DLD1 (cell line): ENCODE measurements around the gene PMIS2.

Experiments
- in situ Hi-C: cut with HindIII; loops from 2 replicates; pipeline ENCODE4 v1.10.0; 2017; ENCODE audit warnings: low sequenced_read_pairs

Gene PMIS2

GRCh38 chr19:35556025-35556590 is 29.9 kb upstream of the PMIS2 start:
- in situ Hi-C loops = no loop called here

GRCh38 chr19:35556846-35557538 is 29.0 kb upstream of the PMIS2 start:
- in situ Hi-C loops = no loop called here

GRCh38 chr19:35557539-35558399 is 28.2 kb upstream of the PMIS2 start:
- in situ Hi-C loops = no loop called here

- in situ Hi-C loops = no loop called here
Measured at GRCh38 chr19:35558400-35559280, 27.3 kb upstream of the PMIS2 start.

- in situ Hi-C loops = no loop called here
Measured at GRCh38 chr19:35559281-35559659, 26.7 kb upstream of the PMIS2 start.

GRCh38 chr19:35559781-35560180 is 26.2 kb upstream of the PMIS2 start:
- in situ Hi-C loops = no loop called here

GRCh38 chr19:35560271-35560670 is 25.7 kb upstream of the PMIS2 start:
- in situ Hi-C loops = no loop called here

GRCh38 chr19:35560677-35561076 is 25.3 kb upstream of the PMIS2 start:
- in situ Hi-C loops = no loop called here

- in situ Hi-C loops = no loop called here
Measured at GRCh38 chr19:35561436-35561835, 24.5 kb upstream of the PMIS2 start.

- in situ Hi-C loops = no loop called here
Measured at GRCh38 chr19:35562336-35562735, 23.6 kb upstream of the PMIS2 start.

GRCh38 chr19:35562776-35563175 is 23.2 kb upstream of the PMIS2 start:
- in situ Hi-C loops = no loop called here

- in situ Hi-C loops = no loop called here
Measured at GRCh38 chr19:35563207-35563829, 22.7 kb upstream of the PMIS2 start, which contains the start of gene ATP4A. ATP4A (minus strand) TSS chr19:35563658; CDS start chr19:35563629, 29 bp downstream.

GRCh38 chr19:35565016-35565856 is 20.7 kb upstream of the PMIS2 start:
- in situ Hi-C loops = no loop called here

- in situ Hi-C loops = no loop called here
Measured at GRCh38 chr19:35566738-35567137, 19.2 kb upstream of the PMIS2 start.

- in situ Hi-C loops = no loop called here
Measured at GRCh38 chr19:35569281-35569781, 16.6 kb upstream of the PMIS2 start.

GRCh38 chr19:35571406-35571965 is 14.5 kb upstream of the PMIS2 start:
- in situ Hi-C loops = no loop called here

GRCh38 chr19:35577918-35578317 is 8.1 kb upstream of the PMIS2 start:
- in situ Hi-C loops = no loop called here

- in situ Hi-C loops = no loop called here
Measured at GRCh38 chr19:35578707-35579106, 7.3 kb upstream of the PMIS2 start.

GRCh38 chr19:35582760-35583159 is 3.2 kb upstream of the PMIS2 start:
- in situ Hi-C loops = no loop called here
